IPS-18c (cell line): ENCODE data around the gene BICRA.

ENCODE experiments used
- H3K4me3 ChIP-seq: 2 replicates; pipeline ENCODE4 v1.7.0; 2013; ENCODE audit warnings: low read depth, mild to moderate bottlenecking, low read length, moderate library complexity; ENCODE audit not compliant: insufficient read depth
- H3K9me3 ChIP-seq: one replicate; pipeline ENCODE4 v1.6.1; 2013; ENCODE audit warnings: mild to moderate bottlenecking, low read length, moderate library complexity; ENCODE audit not compliant: control insufficient read depth, insufficient read depth

The BICRA gene

GRCh38 chr19:47671499-47671898 is 62.6 kb downstream of the BICRA start:
- Histone ChIP-seq H3K9me3 (no peaks in the 10 kb centered on the region), H3K4me3 (no peak overlapping the region)

GRCh38 chr19:47673426-47673825 is 64.5 kb downstream of the BICRA start:
- H3K4me3 ChIP-seq = no peak overlapping the region
- H3K9me3 ChIP-seq = no peaks in the 10 kb centered on the region

GRCh38 chr19:47674548-47674947 is 65.6 kb downstream of the BICRA start:
- Histone ChIP-seq H3K9me3 (no peaks in the 10 kb centered on the region), H3K4me3 (no peak overlapping the region)

- no peaks in the 10 kb centered on the region for H3K9me3 ChIP-seq
- H3K4me3 ChIP-seq = no peak overlapping the region
Observed at GRCh38 chr19:47675271-47675670, 66.3 kb downstream of the BICRA start.

- H3K4me3 ChIP-seq = no peak overlapping the region
- no peaks in the 10 kb centered on the region for H3K9me3 ChIP-seq
Observed at GRCh38 chr19:47675859-47676258, 66.9 kb downstream of the BICRA start.

- H3K9me3 ChIP-seq = no peaks in the 10 kb centered on the region
Observed at GRCh38 chr19:47676811-47677210, 67.9 kb downstream of the BICRA start.

GRCh38 chr19:47679251-47679900 is 70.4 kb downstream of the BICRA start:
- H3K4me3 ChIP-seq = no peak overlapping the region
- H3K9me3 ChIP-seq = no peaks in the 10 kb centered on the region

More at GRCh38 chr19:47676811-47677210, 67.9 kb downstream of the BICRA start:
- no peak overlapping the region for H3K4me3 ChIP-seq

- no peak overlapping the region for H3K4me3 ChIP-seq
Observed at GRCh38 chr19:47679922-47680857, 71.3 kb downstream of the BICRA start.

GRCh38 chr19:47680858-47681332 is 72.0 kb downstream of the BICRA start:
- no peak overlapping the region for H3K4me3 ChIP-seq
- no peaks in the 10 kb centered on the region for H3K9me3 ChIP-seq

More at GRCh38 chr19:47679922-47680857, 71.3 kb downstream of the BICRA start:
- no peaks in the 10 kb centered on the region for H3K9me3 ChIP-seq

- no peak overlapping the region for H3K4me3 ChIP-seq
- H3K9me3 ChIP-seq = no peaks in the 10 kb centered on the region
Observed at GRCh38 chr19:47681388-47681787, 72.5 kb downstream of the BICRA start.

GRCh38 chr19:47681936-47682335 is 73.0 kb downstream of the BICRA start:
- H3K9me3 ChIP-seq = no peaks in the 10 kb centered on the region
- no peak overlapping the region for H3K4me3 ChIP-seq

GRCh38 chr19:47682939-47683338 is 74.0 kb downstream of the BICRA start:
- Histone ChIP-seq H3K4me3 (no peak overlapping the region), H3K9me3 (no peaks in the 10 kb centered on the region)

- H3K4me3 ChIP-seq = no peak overlapping the region
- H3K9me3 ChIP-seq = no peaks in the 10 kb centered on the region
Observed at GRCh38 chr19:47686679-47687450, 77.9 kb downstream of the BICRA start.

- no peak overlapping the region for H3K4me3 ChIP-seq
Observed at GRCh38 chr19:47687906-47688305, 79.0 kb downstream of the BICRA start.

GRCh38 chr19:47691090-47691489 is 82.2 kb downstream of the BICRA start:
- Histone ChIP-seq H3K9me3 (no peaks in the 10 kb centered on the region), H3K4me3 (no peak overlapping the region)

More at GRCh38 chr19:47687906-47688305, 79.0 kb downstream of the BICRA start:
- no peaks in the 10 kb centered on the region for H3K9me3 ChIP-seq

GRCh38 chr19:47691782-47692181 is 82.8 kb downstream of the BICRA start:
- H3K9me3 ChIP-seq = no peaks in the 10 kb centered on the region

GRCh38 chr19:47693489-47693888 is 84.6 kb downstream of the BICRA start:
- Histone ChIP-seq H3K9me3 (no peaks in the 10 kb centered on the region), H3K4me3 (no peak overlapping the region)

More at GRCh38 chr19:47691782-47692181, 82.8 kb downstream of the BICRA start:
- no peak overlapping the region for H3K4me3 ChIP-seq
